OCI-M2 (cell line): ENCODE results near the gene SLC22A17.
"Not testable (repeated sequence)": the region's sequence is repeated elsewhere in the genome, so short reads cannot be mapped to it uniquely, and the experiment has no call there.

Experiments used
- DNase-seq: peaks from one replicate; lab custom pipeline; 2025; ENCODE audit not compliant: unreplicated experiment; lab: John Stamatoyannopoulos, UW

Gene SLC22A17

DNA sequence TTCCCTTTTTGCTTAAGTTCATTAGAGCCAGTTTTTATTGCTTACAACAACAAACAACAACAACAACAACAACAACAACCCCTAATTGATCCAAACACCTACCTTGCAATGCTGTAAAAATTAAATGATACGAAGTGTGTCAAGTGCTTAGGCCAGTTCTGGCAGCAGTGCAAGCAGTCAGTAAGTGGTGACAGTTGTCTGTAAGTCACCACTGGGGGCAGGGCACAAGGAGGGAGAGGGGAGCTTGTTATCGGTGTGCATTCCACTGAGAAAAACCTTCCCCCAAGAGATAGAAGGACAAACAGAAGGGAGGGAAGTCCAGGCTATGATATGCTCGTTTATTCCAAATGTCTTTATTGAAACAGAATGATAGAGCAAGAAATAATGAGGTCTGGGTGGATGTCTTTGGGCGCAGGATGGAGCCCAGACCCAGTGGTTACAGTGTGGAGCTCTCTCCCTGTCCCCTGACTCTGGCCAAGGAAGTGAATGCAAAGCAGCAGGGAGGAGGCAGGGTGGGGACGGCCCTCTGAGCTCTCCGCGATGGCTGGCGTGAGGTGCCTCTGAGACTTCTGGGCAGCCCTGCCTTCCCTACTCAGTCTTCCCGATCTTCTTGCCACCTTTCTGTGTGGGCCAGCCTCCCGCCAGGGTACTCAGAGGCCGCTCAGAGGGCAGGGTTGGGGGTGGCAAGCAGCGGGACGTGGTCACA, 6.5 kb downstream of the SLC22A17 start:
- DNase-seq, result no peak

- DNase-seq, result no peak
These were observed 8.2 kb downstream of the SLC22A17 start for GRCh38 chr14:23344481-23344880.

- DNase-seq, result no peak
These were observed 13.0 kb downstream of the SLC22A17 start for GRCh38 chr14:23339506-23340268.

- DNase-seq, result no peak
These were observed 17.1 kb downstream of the SLC22A17 start for GRCh38 chr14:23335623-23336022.

- DNase-seq, result peak; percentile 81
These were observed 24.5 kb downstream of the SLC22A17 start for GRCh38 chr14:23327947-23328744.

DNA sequence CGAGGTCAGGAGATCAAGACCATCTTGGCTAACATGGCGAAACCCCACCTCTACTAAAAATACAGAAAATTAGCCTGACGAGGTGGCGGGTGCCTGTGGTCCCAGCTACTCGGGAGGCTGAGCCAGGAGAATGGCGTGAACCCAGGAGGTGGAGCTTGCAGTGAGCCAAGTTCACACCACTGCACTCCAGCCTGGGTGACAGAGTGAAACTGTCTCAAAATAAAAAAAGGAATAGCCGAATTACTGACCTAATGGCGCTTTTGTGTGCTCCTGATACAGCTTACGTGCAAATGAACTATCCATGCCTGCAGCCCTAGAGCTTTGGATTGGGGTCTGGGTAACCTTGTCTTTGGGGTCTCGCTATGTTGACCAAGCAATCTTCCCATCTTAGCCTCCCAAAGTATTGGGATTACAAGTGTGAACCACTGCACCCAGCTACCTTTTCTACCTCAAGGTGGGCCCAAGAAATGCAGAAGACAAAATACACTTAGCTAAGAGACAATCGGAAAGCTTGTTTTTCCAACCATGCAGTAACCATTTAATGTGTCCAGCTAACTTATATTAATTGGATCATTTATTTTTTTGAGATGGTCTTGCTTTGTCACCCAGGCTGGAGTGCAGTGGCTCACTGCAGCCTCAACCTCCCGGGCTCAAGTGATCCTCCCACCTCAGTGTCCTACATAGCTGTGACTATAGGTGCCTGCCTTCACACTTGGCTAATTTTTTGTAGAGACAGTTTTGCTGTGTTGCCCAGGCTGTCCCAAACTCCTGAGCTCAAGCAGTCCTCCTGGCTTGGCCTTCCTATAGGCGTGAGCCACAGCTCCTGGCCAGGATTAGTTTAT, 26.0 kb downstream of the SLC22A17 start:
- DNase-seq, result no peak

- not testable (repeated sequence) for DNase-seq
These were observed 26.9 kb downstream of the SLC22A17 start for GRCh38 chr14:23325746-23326145.

DNA sequence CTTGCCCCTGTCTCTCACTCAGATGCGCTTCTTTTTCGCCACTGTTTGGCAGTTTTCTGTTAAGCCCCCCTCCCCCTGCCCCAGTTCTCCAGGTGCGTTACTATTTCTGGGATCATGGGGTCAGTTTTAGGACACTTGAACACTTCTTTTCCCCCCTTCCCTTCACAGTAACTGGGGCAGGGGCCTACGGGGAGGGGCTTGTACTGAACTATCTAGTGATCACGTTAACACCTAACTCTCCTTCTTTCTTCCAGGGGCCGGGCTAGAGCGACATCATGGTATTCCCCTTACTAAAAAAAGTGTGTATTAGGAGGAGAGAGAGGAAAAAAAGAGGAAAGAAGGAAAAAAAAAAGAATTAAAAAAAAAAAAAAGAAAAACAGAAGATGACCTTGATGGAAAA, 27.7 kb downstream of the SLC22A17 start:
- no peak for DNase-seq

GRCh38 chr14:23324455-23324846, 28.2 kb downstream of the SLC22A17 start:
- no peak for DNase-seq

- no peak for DNase-seq
These were observed 28.7 kb downstream of the SLC22A17 start for GRCh38 chr14:23323838-23324454.

DNA sequence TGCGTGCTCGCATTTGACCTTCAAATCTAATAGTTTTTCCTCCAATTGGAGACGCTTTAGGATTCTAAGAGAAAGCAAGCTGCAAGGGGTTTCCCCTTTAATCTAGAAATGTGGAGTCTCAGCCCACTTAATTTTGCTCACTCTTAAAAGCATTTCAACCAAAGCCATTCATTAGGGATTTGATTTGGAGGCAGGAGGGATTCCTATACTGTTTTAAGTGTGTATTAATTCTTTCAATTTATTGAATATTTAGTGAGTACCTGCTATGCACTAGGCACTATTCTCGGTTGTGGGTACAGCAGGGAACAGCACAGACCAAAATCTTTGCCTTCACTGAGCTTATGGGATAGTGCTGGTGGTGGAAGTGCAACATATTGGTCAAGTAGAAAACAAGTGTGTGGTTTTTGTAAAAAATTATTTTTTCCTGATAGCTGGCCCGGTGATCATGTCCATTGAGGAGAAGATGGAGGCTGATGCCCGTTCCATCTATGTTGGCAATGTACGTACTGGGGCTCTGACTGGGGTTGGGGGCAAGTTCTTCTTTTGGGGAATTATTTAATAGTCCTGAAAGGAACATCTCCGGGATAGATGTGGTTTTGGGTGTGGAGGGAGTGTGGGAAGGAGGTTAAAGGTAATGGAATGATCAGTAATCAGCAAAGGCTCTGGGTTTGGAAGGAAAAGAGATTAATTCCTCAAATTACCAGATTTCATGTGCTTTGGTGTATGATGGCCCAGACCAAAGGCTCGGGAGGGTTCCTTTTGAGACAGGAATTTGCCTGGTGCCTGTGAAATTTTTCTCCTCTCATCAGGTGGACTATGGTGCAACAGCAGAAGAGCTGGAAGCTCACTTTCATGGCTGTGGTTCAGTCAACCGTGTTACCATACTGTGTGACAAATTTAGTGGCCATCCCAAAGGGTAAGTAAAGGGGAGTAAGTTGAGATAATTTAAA, 29.8 kb downstream of the SLC22A17 start:
- no peak for DNase-seq

DNA sequence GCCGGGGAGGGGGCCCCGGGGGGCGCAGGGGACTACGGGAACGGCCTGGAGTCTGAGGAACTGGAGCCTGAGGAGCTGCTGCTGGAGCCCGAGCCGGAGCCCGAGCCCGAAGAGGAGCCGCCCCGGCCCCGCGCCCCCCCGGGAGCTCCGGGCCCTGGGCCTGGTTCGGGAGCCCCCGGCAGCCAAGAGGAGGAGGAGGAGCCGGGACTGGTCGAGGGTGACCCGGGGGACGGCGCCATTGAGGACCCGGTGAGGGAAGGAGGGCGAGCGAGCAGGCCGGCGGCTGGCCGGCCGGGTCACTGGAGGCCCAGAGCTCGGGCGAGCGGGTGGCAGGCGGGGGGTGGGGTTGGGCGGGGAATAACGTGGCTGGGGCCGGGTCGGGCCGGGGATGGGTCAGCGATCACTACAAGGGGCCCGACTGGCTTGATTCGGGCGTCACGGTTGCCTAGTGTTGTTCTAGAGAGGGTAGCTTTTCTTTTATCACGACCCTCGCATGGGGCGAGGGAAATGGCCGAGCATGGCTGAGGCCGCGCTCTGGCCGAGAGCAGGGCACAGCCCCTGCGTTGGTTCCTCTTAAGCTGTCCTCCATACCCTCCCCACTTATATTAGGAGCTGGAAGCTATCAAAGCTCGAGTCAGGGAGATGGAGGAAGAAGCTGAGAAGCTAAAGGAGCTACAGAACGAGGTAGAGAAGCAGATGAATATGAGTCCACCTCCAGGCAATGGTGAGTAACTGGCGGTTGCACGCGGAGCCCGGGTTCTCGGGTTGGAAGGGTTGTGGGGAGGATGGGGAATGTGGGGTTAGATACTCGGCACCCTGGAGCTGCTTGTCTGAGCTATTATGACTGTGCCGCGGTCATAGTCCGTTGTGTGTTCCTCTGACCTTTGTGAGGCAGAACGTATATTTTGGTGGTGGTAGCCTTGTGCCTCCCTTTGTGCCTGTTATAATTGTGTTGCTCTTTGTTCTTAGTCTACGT, 30.8 kb downstream of the SLC22A17 start:
- DNase-seq, result no peak

- DNase-seq, result peak; percentile 99
These were observed 31.8 kb downstream of the SLC22A17 start, which contains the start of gene PABPN1 for GRCh38 chr14:23320584-23321571. TSS of gene PABPN1 (plus strand) at chr14:23321457. CDS start at chr14:23321470, 13 bp downstream.

DNA sequence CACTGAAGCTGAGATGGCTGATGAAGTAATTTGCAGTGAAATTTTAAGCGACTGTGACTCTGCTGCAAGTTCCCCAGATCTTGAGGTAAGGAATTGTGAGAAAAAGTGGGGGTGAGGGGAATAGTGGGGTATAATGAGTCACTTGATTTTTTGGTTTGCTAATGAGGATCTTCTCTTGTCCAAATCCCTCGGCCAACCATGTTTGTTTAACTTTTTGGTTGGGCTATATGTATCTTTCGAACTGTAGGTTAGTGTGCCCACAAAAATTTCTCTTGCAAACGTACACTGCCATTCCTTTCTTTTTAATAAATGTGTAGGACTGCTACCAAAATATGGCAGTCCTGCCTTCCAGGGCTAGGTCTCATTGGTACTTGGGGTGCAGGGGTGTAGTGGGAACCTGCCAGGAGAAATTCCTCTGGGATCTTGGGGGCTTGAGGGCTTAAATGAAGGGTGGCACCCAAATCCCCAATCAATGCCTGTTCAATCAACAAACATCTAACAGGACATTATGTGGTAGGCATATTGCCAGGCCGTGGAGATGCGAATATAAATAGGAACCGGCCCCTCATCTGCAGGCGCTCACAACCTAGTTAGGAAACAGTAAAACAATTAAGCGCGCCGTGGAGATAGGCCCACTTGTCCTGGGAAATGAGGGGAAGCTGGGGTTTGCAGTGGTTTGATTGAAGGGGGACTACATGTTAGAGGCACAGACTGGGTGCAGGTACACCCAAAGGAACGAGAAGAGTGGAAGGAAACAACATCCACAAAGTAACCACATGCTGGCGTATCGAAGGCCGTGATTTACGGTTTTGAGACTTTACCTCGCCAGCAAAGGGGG, 32.7 kb downstream of the SLC22A17 start:
- DNase-seq, result no peak

DNA sequence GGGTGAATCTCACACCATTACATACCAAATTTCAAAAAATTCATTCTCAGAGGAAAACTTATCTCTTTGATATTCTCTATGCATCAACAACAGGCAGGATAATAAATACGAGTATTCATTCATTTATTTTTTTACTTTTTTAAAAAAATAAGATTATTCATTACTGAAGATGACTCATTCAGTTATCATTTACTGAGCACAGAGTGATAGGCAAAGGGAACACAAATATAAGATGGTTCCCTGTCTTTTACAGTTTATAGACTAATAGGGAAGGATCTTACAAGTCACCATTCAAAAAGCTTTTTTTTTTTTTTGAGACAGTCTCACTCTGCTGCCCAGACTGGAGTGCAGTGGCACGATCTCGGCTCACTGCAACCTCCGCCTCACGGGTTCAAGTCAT, 36.4 kb downstream of the SLC22A17 start:
- DNase-seq, result no peak

DNA sequence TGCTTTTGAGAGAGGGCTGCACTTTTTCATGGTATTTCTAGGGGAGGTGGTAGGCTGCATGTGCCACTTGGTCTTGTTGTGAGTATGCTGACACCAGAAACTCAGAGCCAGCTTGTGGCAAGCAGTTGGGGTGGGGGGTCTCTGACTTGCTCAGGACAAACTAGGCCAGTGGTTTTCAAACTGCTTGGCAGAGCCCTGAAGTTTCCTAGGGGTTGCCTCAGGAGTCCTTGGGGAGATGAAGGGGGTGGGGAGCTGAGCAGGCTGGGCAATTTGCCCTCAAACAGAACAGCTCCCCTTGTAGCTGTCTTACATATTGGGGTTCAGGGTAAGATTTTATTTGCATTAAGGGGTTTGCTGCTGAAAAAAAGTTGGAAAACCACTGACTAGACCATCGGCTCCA, 42.1 kb downstream of the SLC22A17 start:
- DNase-seq, result no peak
